Measurements from ENCODE around the gene SMYD3. TPM values are rescaled to one million over a fixed set of nuclear protein-coding genes. Genes with fewer than 3 reads are reported as not detected.

The SMYD3 gene
- total RNA-seq, 3 donors from 2014 or later, result 16.3 to 18.0 (median 16.4) TPM

GRCh38 chr1:246304484-246305259 is 202.4 kb downstream of the SMYD3 start:
- intact Hi-C loops (cut with DNase I, micrococcal nuclease), result no loop called here
- no peaks in the 10 kb centered on the region for H3K4me1 ChIP-seq (ENCODE audit: low read depth)
- no peak for TF ChIP-seq CTCF (IDR thresholded peaks at IDR 0.05)
- H3K36me3 ChIP-seq (ENCODE audit: low read depth), result no peaks in the 10 kb centered on the region
- no peak overlapping the region for H3K4me3 ChIP-seq
- H3K9me3 ChIP-seq, result no peaks in the 10 kb centered on the region
- DNase-seq (no peak), ATAC-seq (no peak)

- H3K4me3 ChIP-seq, result no peak overlapping the region
- no peak for TF ChIP-seq CTCF (IDR thresholded peaks at IDR 0.05)
- intact Hi-C loops (cut with DNase I, micrococcal nuclease), result no loop called here
- no peaks in the 10 kb centered on the region for H3K9me3 ChIP-seq
- DNase-seq (no peak), ATAC-seq (no peak)
- no peaks in the 10 kb centered on the region for H3K4me1 ChIP-seq (ENCODE audit: low read depth)
- H3K36me3 ChIP-seq (ENCODE audit: low read depth), result no peaks in the 10 kb centered on the region
These were observed 204.3 kb downstream of the SMYD3 start for GRCh38 chr1:246302711-246303317.

GRCh38 chr1:246302251-246302625 is 204.8 kb downstream of the SMYD3 start:
- no peak overlapping the region for H3K4me3 ChIP-seq
- no peaks in the 10 kb centered on the region for H3K4me1 ChIP-seq (ENCODE audit: low read depth)
- DNase-seq, result no peak
- no peaks in the 10 kb centered on the region for H3K36me3 ChIP-seq (ENCODE audit: low read depth)
- TF ChIP-seq CTCF (IDR thresholded peaks at IDR 0.05), result no peak
- intact Hi-C loops (cut with DNase I, micrococcal nuclease), result no loop called here
- H3K9me3 ChIP-seq, result no peaks in the 10 kb centered on the region
- no peak for ATAC-seq

- no peak overlapping the region for H3K4me3 ChIP-seq
- H3K9me3 ChIP-seq, result no peaks in the 10 kb centered on the region
- intact Hi-C loops (cut with DNase I, micrococcal nuclease), result no loop called here
- H3K4me1 ChIP-seq (ENCODE audit: low read depth), result no peaks in the 10 kb centered on the region
- TF ChIP-seq CTCF (IDR thresholded peaks at IDR 0.05), result no peak
- no peaks in the 10 kb centered on the region for H3K36me3 ChIP-seq (ENCODE audit: low read depth)
- ATAC-seq (no peak), DNase-seq (no peak)
These were observed 205.4 kb downstream of the SMYD3 start for GRCh38 chr1:246301553-246302250.

GRCh38 chr1:246300626-246301549 is 206.2 kb downstream of the SMYD3 start:
- no peaks in the 10 kb centered on the region for H3K9me3 ChIP-seq
- intact Hi-C loops (cut with DNase I, micrococcal nuclease), result no loop called here
- no peak overlapping the region for H3K4me3 ChIP-seq
- DNase-seq (no peak), ATAC-seq (no peak)
- H3K4me1 ChIP-seq (ENCODE audit: low read depth), result no peaks in the 10 kb centered on the region
- H3K36me3 ChIP-seq (ENCODE audit: low read depth), result no peaks in the 10 kb centered on the region
- TF ChIP-seq CTCF (IDR thresholded peaks at IDR 0.05), result no peak

Data from mucosa of descending colon (tissue), 3 donors.